Activated T-helper 17 cell treated with anti-CD3 and anti-CD28 coated beads, Interleukin-2, amount 50 U/mL, for 72 hours (primary cell): Measurements from ENCODE around the gene TRNT1. TPM values are rescaled to one million over a fixed set of nuclear protein-coding genes. Genes with fewer than 3 reads are reported as not detected.

ENCODE experiments used
- ATAC-seq: fragments of 150-1000 bp; cut with Tn5 transposase; replicated peaks from 2 replicates; pipeline ENCODE4 v1.10.0; 2021; ENCODE audit warnings: mild to moderate bottlenecking, moderate library complexity
- H3K27ac Mint-ChIP-seq: one replicate; pipeline ENCODE4 v1.8.0; 2022; ENCODE audit warnings: mixed read lengths
- H3K27me3 Mint-ChIP-seq: one replicate; pipeline ENCODE4 v1.8.0; 2022; ENCODE audit warnings: mixed read lengths
- H3K36me3 Mint-ChIP-seq: one replicate; pipeline ENCODE4 v1.8.0; 2022; ENCODE audit warnings: low read depth, mild to moderate bottlenecking, mixed read lengths
- H3K4me1 Mint-ChIP-seq: one replicate; pipeline ENCODE4 v1.8.0; 2022; ENCODE audit warnings: mixed read lengths
- H3K4me3 Mint-ChIP-seq: one replicate; pipeline ENCODE4 v1.8.0; 2022; ENCODE audit warnings: mild to moderate bottlenecking, mixed read lengths
- H3K9me3 Mint-ChIP-seq: one replicate; pipeline ENCODE4 v1.8.0; 2022; ENCODE audit warnings: mixed read lengths
- total RNA-seq, 2 donors: library from RNA; stranded (reverse); gene quantifications; one replicate each; pipeline ENCODE4 v1.2.3, GENCODE V29; 2022

Gene TRNT1
- total RNA-seq: 10 to 100 TPM; 31.2 to 52.7 TPM

- no peaks in the 10 kb centered on the region for H3K27me3 Mint-ChIP-seq
- peak; percentile 89 for ATAC-seq
- peak within 1 kb of the TSS; percentile 99 for H3K4me3 Mint-ChIP-seq
- peaks cover 54% of the 10 kb centered on the region for H3K36me3 Mint-ChIP-seq
- H3K4me1 Mint-ChIP-seq: peaks cover 15% of the 10 kb centered on the region
- H3K9me3 Mint-ChIP-seq: no peaks in the 10 kb centered on the region
- peak within 1 kb of the TSS; percentile 97 for H3K27ac Mint-ChIP-seq
Observed at GRCh38 chr3:3126477-3127431, at the start of gene TRNT1. Gene TRNT1, plus strand, starts transcription at chr3:3126940. Its CDS starts 2,101 bp downstream, at chr3:3129041.

GRCh38 chr3:3080309-3080708, 46.4 kb upstream of the TRNT1 start:
- Mint-ChIP-seq H3K36me3 (no peaks in the 10 kb centered on the region), H3K4me3 (no peak overlapping the region), H3K4me1 (no peaks in the 10 kb centered on the region), H3K27ac (no peak overlapping the region), H3K27me3 (peaks cover 5% of the 10 kb centered on the region), H3K9me3 (no peaks in the 10 kb centered on the region)
- no peak for ATAC-seq

GRCh38 chr3:3081381-3082233, 45.1 kb upstream of the TRNT1 start:
- H3K36me3 Mint-ChIP-seq: no peaks in the 10 kb centered on the region
- H3K27ac Mint-ChIP-seq: no peak overlapping the region
- H3K9me3 Mint-ChIP-seq: no peaks in the 10 kb centered on the region
- H3K4me1 Mint-ChIP-seq: peaks cover 4% of the 10 kb centered on the region
- no peak for ATAC-seq
- H3K27me3 Mint-ChIP-seq: peaks cover 8% of the 10 kb centered on the region
- H3K4me3 Mint-ChIP-seq: no peak overlapping the region

- Mint-ChIP-seq H3K9me3 (no peaks in the 10 kb centered on the region), H3K27ac (no peak overlapping the region), H3K4me1 (peaks cover 4% of the 10 kb centered on the region), H3K4me3 (no peak overlapping the region), H3K27me3 (peaks cover 8% of the 10 kb centered on the region), H3K36me3 (no peaks in the 10 kb centered on the region)
- no peak for ATAC-seq
Observed at GRCh38 chr3:3082234-3082924, 44.4 kb upstream of the TRNT1 start.

- Mint-ChIP-seq H3K27ac (no peak overlapping the region), H3K9me3 (no peaks in the 10 kb centered on the region)
- no peak for ATAC-seq
Observed at GRCh38 chr3:3084890-3085289, 41.9 kb upstream of the TRNT1 start.

GRCh38 chr3:3085782-3086181, 41.0 kb upstream of the TRNT1 start:
- no peaks in the 10 kb centered on the region for H3K36me3 Mint-ChIP-seq
- H3K27ac Mint-ChIP-seq: no peak overlapping the region
- H3K4me3 Mint-ChIP-seq: no peak overlapping the region
- H3K4me1 Mint-ChIP-seq: peaks cover 4% of the 10 kb centered on the region
- H3K27me3 Mint-ChIP-seq: peaks cover 3% of the 10 kb centered on the region
- no peak for ATAC-seq
- no peaks in the 10 kb centered on the region for H3K9me3 Mint-ChIP-seq

More at GRCh38 chr3:3084890-3085289, 41.9 kb upstream of the TRNT1 start:
- Mint-ChIP-seq H3K4me3 (no peak overlapping the region), H3K36me3 (no peaks in the 10 kb centered on the region), H3K4me1 (peaks cover 4% of the 10 kb centered on the region), H3K27me3 (peaks cover 3% of the 10 kb centered on the region)

- Mint-ChIP-seq H3K9me3 (no peaks in the 10 kb centered on the region), H3K27ac (no peak overlapping the region), H3K36me3 (no peaks in the 10 kb centered on the region), H3K4me1 (peaks cover 4% of the 10 kb centered on the region), H3K4me3 (no peak overlapping the region), H3K27me3 (peaks cover 3% of the 10 kb centered on the region)
- no peak for ATAC-seq
Observed at GRCh38 chr3:3086239-3086638, 40.5 kb upstream of the TRNT1 start.

GRCh38 chr3:3087279-3087678, 39.5 kb upstream of the TRNT1 start:
- peaks cover 3% of the 10 kb centered on the region for H3K27me3 Mint-ChIP-seq
- no peak overlapping the region for H3K4me3 Mint-ChIP-seq
- ATAC-seq: no peak
- H3K4me1 Mint-ChIP-seq: peaks cover 4% of the 10 kb centered on the region
- H3K9me3 Mint-ChIP-seq: no peaks in the 10 kb centered on the region
- H3K36me3 Mint-ChIP-seq: no peaks in the 10 kb centered on the region
- no peak overlapping the region for H3K27ac Mint-ChIP-seq

- Mint-ChIP-seq H3K27ac (no peak overlapping the region), H3K36me3 (no peaks in the 10 kb centered on the region), H3K27me3 (peaks cover 3% of the 10 kb centered on the region), H3K9me3 (no peaks in the 10 kb centered on the region), H3K4me1 (peaks cover 4% of the 10 kb centered on the region), H3K4me3 (no peak overlapping the region)
- no peak for ATAC-seq
Observed at GRCh38 chr3:3087716-3088465, 38.8 kb upstream of the TRNT1 start.

- Mint-ChIP-seq H3K27me3 (peaks cover 3% of the 10 kb centered on the region), H3K4me3 (no peak overlapping the region), H3K36me3 (no peaks in the 10 kb centered on the region), H3K4me1 (peaks cover 4% of the 10 kb centered on the region), H3K9me3 (no peaks in the 10 kb centered on the region), H3K27ac (no peak overlapping the region)
- ATAC-seq: no peak
Observed at GRCh38 chr3:3089017-3089416, 37.7 kb upstream of the TRNT1 start.

GRCh38 chr3:3097958-3098357, 28.8 kb upstream of the TRNT1 start:
- H3K9me3 Mint-ChIP-seq: no peaks in the 10 kb centered on the region
- no peaks in the 10 kb centered on the region for H3K4me1 Mint-ChIP-seq
- no peak for ATAC-seq
- peaks cover 4% of the 10 kb centered on the region for H3K27me3 Mint-ChIP-seq
- no peak overlapping the region for H3K27ac Mint-ChIP-seq
- H3K36me3 Mint-ChIP-seq: no peaks in the 10 kb centered on the region
- H3K4me3 Mint-ChIP-seq: no peak overlapping the region

- peak; percentile 24 for ATAC-seq
- peaks cover 7% of the 10 kb centered on the region for H3K27me3 Mint-ChIP-seq
- no peak overlapping the region for H3K27ac Mint-ChIP-seq
- no peaks in the 10 kb centered on the region for H3K4me1 Mint-ChIP-seq
- H3K36me3 Mint-ChIP-seq: no peaks in the 10 kb centered on the region
- H3K9me3 Mint-ChIP-seq: no peaks in the 10 kb centered on the region
- H3K4me3 Mint-ChIP-seq: no peak overlapping the region
Observed at GRCh38 chr3:3101660-3102458, 24.9 kb upstream of the TRNT1 start.

GRCh38 chr3:3102751-3103150, 24.0 kb upstream of the TRNT1 start:
- no peak for ATAC-seq
- Mint-ChIP-seq H3K9me3 (no peaks in the 10 kb centered on the region), H3K36me3 (no peaks in the 10 kb centered on the region), H3K27me3 (peaks cover 4% of the 10 kb centered on the region), H3K4me1 (no peaks in the 10 kb centered on the region), H3K4me3 (no peak overlapping the region), H3K27ac (no peak overlapping the region)
